ENCODE data around the gene EIF5A. TPM values are rescaled to one million over a fixed set of nuclear protein-coding genes. Genes with fewer than 3 reads are reported as not detected.

Gene EIF5A
- total and polyA plus RNA-seq, 2 of the 8 experiments (the other 6 are each of a cell fraction or from before 2014, with no cell fraction given) = 717 to 1,172 TPM

- Histone ChIP-seq H2AFZ (ENCODE audit: low read length) (peak overlapping the region; percentile 96), H3K79me1 (ENCODE audit: low read depth, low read length) (no peaks in the 10 kb centered on the region), H3K9me3 (ENCODE audit: insufficient read depth in 2 of 2, low read depth in 1 of 2, low read length in 1 of 2) (no peaks in the 10 kb centered on the region), H3K4me2 (ENCODE audit: insufficient read depth in 1 of 2, low read depth in 2 of 2, low read length in 2 of 2) (peak overlapping the region; percentile 3 to 64; a peak in 3 of 4 replicates), H3K27ac (ENCODE audit: low read depth, low read length) (no peak overlapping the region), H3K36me3 (ENCODE audit: control insufficient read depth in 2 of 4, insufficient read depth in 4 of 4, low read length in 3 of 4) (no peaks in the 10 kb centered on the region), H4K20me1 (replicated peaks in 1 of 2; ENCODE audit: control insufficient read depth in 1 of 2, insufficient read depth in 2 of 2, low read length in 2 of 2) (no peaks in the 10 kb centered on the region), H2BK120ac (replicated peaks; ENCODE audit: low read depth, low read length) (no peak overlapping the region), H4K91ac (replicated peaks; ENCODE audit: insufficient read length, low read length) (no peak overlapping the region), H3K9ac (replicated peaks in 1 of 4; ENCODE audit: extremely low read depth in 1 of 4, low read depth in 3 of 4, low read length in 3 of 4) (no peak overlapping the region), H2BK15ac (ENCODE audit: low read length) (peak overlapping the region; percentile 81; the same call in 1 of the 2 replicates), H2BK12ac (ENCODE audit: low read depth, low read length) (0 out of 2 replicates have a peak overlapping the region, but pooled peaks have one; percentile 17), H3K4me1 (replicated peaks in 1 of 4; ENCODE audit: control insufficient read depth in 3 of 4, insufficient read depth in 4 of 4, low read length in 3 of 4) (peaks cover 0 to 8% (median 2%) of the 10 kb centered on the region in 4 experiments; a peak in 5 of 7 replicates), H3K18ac (ENCODE audit: extremely low read depth, low read length) (peak overlapping the region; percentile 32; the same call in 1 of the 2 replicates), H4K5ac (ENCODE audit: insufficient read length, low read depth, low read length) (no peak overlapping the region), H2BK5ac (ENCODE audit: low read depth, low read length) (no peak overlapping the region), H3K23ac (ENCODE audit: insufficient read length) (no peak overlapping the region), H3K23me2 (ENCODE audit: low read depth, low read length) (peaks cover 5% of the 10 kb centered on the region; the same call in 1 of the 2 replicates), H3K4me3 (ENCODE audit: extremely low read depth in 1 of 4, insufficient read depth in 2 of 4, low read depth in 3 of 4, low read length in 4 of 4) (peak overlapping the region in 1 of 4 experiments; percentile 45; a peak in 2 of 8 replicates), H2BK20ac (ENCODE audit: low read length) (no peak overlapping the region), H3K56ac (replicated peaks; ENCODE audit: insufficient read length, low read depth, low read length) (no peak overlapping the region), H4K8ac (ENCODE audit: extremely low read depth, insufficient read depth, low read length) (no peak overlapping the region), H3K27me3 (replicated peaks in 1 of 4; ENCODE audit: control insufficient read depth in 3 of 4, extremely low read depth in 1 of 4, insufficient read depth in 3 of 4, low read length in 3 of 4) (no peaks in the 10 kb centered on the region), H3K4ac (replicated peaks; ENCODE audit: insufficient read length, low read depth, low read length) (no peak overlapping the region), H2AK5ac (ENCODE audit: low read depth, low read length) (no peak overlapping the region), H3K79me2 (ENCODE audit: control insufficient read depth in 1 of 2, insufficient read depth in 2 of 2, low read length in 2 of 2) (no peaks in the 10 kb centered on the region), H3K14ac (ENCODE audit: insufficient read length) (no peak overlapping the region)
- ChIA-PET POLR2A (ENCODE audit: partially characterized antibody) (interaction anchor here (1.1 to 2.2 kb wide), 11 partner anchors 12 to 129 kb away, joined by 3 to 10 read pairs (median 4); partner anchors contain the start of genes ACAP1, FGF11, NEURL4 and POLR2A), CTCF (ENCODE audit: partially characterized antibody) (interaction anchor here (0.6 to 6.5 kb wide), 40 partner anchors 11 to 217 kb away, joined by 3 to 56 read pairs (median 5); partner anchors contain the start of genes ACAP1, CHRNB1, NEURL4 and PLSCR3)
- peak; percentile 82 to 97 for DNase-seq (ENCODE audit: low read depth in 1 of 2, low spot score in 2 of 2)
- FAIRE-seq = peak; percentile 75
- WGBS, 2 experiments (ENCODE audit: extremely low coverage in 1 of 2, insufficient coverage in 1 of 2, insufficient read length in 1 of 2, insufficient replicate concordance in 2 of 2, low coverage in 1 of 2, low lambda C conversion rate in 2 of 2, missing lambda C conversion rate in 1 of 2) = 10% methylated on average over 11 of the region's 12 CpGs; no CpG with 5 or more reads in 1 of the 2 experiments
- peak in 1 of 2 experiments; percentile 46; a peak in 1 of 3 replicates for TF ChIP-seq EP300 (IDR thresholded peaks at IDR 0.05; ENCODE audit: borderline replicate concordance in 1 of 2, low read depth in 2 of 2, low read length in 2 of 2)
- TF ChIP-seq GABPA (IDR thresholded peaks at IDR 0.05; ENCODE audit: borderline replicate concordance, insufficient read depth, low read length) = peak; percentile 76; the same call in 1 of the 2 replicates
- no peak for TF ChIP-seq GTF2F1 (IDR thresholded peaks at IDR 0.05; ENCODE audit: borderline replicate concordance, low read depth, low read length)
- TF ChIP-seq TAF7 (optimal IDR thresholded peaks at IDR 0.05; ENCODE audit: borderline replicate concordance, low read depth, low read length) = peak; percentile 21
Measured at GRCh38 chr17:7356072-7356549, 48.7 kb downstream of the EIF5A start.

Measured in H1 (cell line).